ENCODE results near the gene TSPEAR.

DNA sequence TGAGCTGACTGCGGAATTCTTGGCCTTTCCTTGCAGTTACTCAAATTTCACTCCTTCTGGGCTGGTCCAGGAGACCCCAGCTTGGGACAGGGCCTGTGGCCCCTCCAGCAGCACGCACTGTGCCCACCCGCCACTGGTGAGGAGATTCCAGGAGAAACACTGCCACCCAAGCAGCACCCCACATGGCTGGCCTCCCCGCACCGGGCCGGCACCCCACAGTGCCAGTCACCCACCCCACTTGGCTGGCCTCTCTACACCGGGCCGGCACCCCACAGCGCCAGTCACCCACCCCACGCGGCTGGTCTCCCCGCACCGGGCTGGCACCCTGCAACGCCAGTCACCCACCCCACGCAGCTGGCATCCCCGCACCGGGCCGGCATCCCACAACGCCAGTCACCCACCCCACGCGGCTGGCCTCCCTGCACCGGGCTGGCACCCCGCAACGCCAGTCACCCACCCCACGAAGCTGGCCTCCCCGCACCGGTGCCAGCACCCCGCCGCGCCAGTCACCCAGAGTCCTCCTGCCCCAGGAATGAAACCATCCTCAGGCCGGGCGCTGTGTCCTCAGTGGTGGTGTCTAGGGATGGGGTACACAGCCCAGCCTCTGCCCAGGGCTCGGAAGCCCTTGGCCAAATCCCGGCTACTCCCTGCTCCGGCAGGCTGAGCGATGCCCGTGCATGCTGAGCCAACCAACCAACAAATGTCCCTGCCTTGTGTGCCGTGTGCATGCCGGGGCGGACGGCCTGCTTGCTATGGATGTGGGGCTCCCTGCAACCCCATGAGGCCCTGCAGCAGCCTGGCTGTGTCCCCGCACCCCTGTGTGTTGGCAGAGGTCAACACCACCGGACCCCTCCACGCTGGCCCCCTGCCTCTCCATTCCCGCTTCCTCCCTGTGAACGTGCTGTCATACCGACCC lies 38.6 kb upstream of the TSPEAR start:
- TF ChIP-seq, protein P1, sequence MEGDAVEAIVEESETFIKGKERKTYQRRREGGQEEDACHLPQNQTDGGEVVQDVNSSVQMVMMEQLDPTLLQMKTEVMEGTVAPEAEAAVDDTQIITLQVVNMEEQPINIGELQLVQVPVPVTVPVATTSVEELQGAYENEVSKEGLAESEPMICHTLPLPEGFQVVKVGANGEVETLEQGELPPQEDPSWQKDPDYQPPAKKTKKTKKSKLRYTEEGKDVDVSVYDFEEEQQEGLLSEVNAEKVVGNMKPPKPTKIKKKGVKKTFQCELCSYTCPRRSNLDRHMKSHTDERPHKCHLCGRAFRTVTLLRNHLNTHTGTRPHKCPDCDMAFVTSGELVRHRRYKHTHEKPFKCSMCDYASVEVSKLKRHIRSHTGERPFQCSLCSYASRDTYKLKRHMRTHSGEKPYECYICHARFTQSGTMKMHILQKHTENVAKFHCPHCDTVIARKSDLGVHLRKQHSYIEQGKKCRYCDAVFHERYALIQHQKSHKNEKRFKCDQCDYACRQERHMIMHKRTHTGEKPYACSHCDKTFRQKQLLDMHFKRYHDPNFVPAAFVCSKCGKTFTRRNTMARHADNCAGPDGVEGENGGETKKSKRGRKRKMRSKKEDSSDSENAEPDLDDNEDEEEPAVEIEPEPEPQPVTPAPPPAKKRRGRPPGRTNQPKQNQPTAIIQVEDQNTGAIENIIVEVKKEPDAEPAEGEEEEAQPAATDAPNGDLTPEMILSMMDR (IDR thresholded peaks at IDR 0.05), result no peak
- no peak for TF ChIP-seq POLR2A (IDR thresholded peaks at IDR 0.05)

All from thyroid gland (tissue), 4 donors.